ENCODE data around the gene GLB1L3. TPM values are rescaled to one million over a fixed set of nuclear protein-coding genes. Genes with fewer than 3 reads are reported as not detected.

The GLB1L3 gene, protein sequence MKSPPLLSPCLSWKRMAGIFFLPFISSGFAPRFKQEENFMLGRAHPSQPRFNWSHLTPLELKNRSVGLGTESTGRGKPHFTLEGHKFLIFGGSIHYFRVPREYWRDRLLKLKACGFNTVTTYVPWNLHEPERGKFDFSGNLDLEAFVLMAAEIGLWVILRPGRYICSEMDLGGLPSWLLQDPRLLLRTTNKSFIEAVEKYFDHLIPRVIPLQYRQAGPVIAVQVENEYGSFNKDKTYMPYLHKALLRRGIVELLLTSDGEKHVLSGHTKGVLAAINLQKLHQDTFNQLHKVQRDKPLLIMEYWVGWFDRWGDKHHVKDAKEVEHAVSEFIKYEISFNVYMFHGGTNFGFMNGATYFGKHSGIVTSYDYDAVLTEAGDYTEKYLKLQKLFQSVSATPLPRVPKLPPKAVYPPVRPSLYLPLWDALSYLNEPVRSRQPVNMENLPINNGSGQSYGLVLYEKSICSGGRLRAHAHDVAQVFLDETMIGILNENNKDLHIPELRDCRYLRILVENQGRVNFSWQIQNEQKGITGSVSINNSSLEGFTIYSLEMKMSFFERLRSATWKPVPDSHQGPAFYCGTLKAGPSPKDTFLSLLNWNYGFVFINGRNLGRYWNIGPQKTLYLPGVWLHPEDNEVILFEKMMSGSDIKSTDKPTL
- total RNA-seq (under 1 TPM in 4 of 7 donors, not detected in 3; 0.14 to 0.25 (median 0.22) TPM), polyA plus RNA-seq (under 1 TPM in 2 of 3 donors, not detected in 1; 0.13 to 0.21 TPM)
- long read RNA-seq, donor 1, result 0 reads
- long read RNA-seq, donor 2, result 0 reads

DNA sequence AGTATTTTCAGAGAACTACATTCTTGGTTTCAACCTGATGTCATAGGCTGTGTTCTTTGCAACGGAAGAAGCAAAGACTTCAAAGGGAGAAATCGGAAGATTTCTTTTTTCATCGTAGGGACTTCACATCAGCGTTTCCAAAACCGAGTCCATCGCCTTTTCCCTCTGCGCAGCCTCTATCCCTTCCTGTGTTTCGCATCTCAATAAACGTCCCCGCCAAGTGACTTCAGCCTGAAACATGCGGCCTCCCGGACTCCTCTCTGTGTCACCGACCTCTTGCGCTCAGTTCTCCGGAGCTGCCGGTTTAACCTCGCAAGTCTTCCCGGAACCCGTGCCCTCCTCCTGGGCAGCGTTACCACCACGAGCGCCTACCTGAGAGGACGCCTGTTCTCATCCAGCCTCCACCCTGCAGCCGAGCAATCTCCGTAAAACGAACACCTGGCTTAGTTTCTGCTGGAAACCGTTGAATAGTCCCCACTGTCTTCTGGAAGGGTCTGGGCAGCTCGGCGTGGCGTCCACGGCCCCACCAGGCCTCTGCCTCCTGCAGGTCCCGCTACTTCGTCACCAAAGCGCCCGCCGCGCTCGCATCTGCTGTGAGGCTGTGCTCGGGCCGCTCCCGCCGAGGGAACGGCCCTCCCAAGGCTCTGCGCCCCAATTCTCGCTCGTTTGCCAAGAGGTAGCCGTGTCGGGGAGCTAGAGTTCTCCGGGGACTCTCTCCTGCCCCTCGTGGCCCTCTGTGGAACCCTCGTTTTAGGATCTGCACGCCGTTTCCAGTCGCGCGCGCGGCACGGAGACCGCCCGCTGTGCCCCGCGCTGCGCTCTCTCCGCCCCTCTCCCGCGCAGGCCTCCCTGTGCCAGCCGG lies at the start of gene GLB1L3:
TSS of gene GLB1L3 (plus strand) at position 846 of the 862 bp plus-strand sequence. CDS start 362 bp downstream, outside the sequence.
- 2 to 3% (median 2%) methylated on average over 30 to 68 of the region's 68 CpGs for WGBS, 5 donors
- peak in 1 of 3 donors; percentile 45 for TF ChIP-seq POLR2AphosphoS5 (IDR thresholded peaks at IDR 0.05)
- TF ChIP-seq POLR2A (IDR thresholded peaks at IDR 0.05), result no peak
- peak in 6 of 11 experiments; percentile 28 to 59 (median 48) for TF ChIP-seq CTCF (IDR thresholded peaks at IDR 0.05 in 8 of 11, conservative IDR thresholded peaks at IDR 0.05 in 3 of 11)
- peak within 1 kb of the TSS; percentile 8 to 76 (median 49) for H3K4me3 ChIP-seq
- H3K9me3 ChIP-seq, result peaks cover 0 to 10% (median 2%) of the 10 kb centered on the region in 8 donors
- peaks cover 4 to 93% (median 73%) of the 10 kb centered on the region in 7 donors for H3K27me3 ChIP-seq (replicated peaks in 1 of 7)
- intact Hi-C loops (cut with DNase I; ENCODE audit: low total_unique reads), result no loop called here
- no peaks in the 10 kb centered on the region for H3K36me3 ChIP-seq
- DNase-seq, result peak; percentile 81
- H3K27ac ChIP-seq, result peak within 1 kb of the TSS in 4 of 8 donors; percentile 5 to 68 (median 48)
- H3K4me1 ChIP-seq, result peaks cover 17 to 38% (median 26%) of the 10 kb centered on the region in 6 donors

DNA sequence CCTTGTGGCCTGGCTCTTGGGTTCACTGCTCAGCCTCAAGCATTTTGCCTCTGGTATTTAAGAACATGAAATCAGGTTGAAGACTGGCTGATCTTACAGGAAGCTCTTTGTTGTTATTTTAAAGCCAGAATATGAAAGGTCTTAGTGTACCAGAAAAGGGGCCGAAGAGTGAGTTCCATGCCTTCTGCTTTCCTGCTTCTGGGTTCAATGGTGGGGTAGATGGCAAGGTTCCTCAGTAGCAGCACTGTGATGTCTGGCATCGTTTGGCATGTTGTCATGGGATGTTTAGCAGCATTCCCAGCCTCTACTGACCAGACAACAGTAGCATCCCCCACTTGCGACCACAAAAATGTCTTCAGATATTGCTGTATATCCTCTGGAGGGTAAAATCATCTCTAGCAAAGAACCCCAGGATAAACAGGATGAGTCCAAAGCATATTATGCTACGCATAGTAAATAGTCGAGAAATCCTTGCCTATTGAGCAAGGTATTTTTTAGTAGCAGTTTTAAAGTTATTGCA lies 49.3 kb upstream of the GLB1L3 start:
- no peaks in the 10 kb centered on the region for H3K36me3 ChIP-seq
- H3K4me1 ChIP-seq, result peaks cover 48 to 89% (median 80%) of the 10 kb centered on the region in 6 donors
- intact Hi-C loops (cut with DNase I; ENCODE audit: low total_unique reads), result no loop called here
- no peak for DNase-seq
- TF ChIP-seq POLR2A (IDR thresholded peaks at IDR 0.05) (no peak), POLR2AphosphoS5 (IDR thresholded peaks at IDR 0.05) (no peak), CTCF (IDR thresholded peaks at IDR 0.05 in 8 of 11, conservative IDR thresholded peaks at IDR 0.05 in 3 of 11) (no peak)
- H3K27me3 ChIP-seq (replicated peaks in 1 of 7), result peaks cover 0 to 11% (median 0%) of the 10 kb centered on the region in 7 donors
- H3K4me3 ChIP-seq, result no peak overlapping the region
- WGBS, 5 donors, result 78 to 90% (median 88%) methylated on average over 5 of the region's 5 CpGs
- H3K9me3 ChIP-seq, result no peaks in the 10 kb centered on the region
- H3K27ac ChIP-seq, result no peak overlapping the region

- H3K27me3 ChIP-seq (replicated peaks in 1 of 7), result peaks cover 0 to 11% (median 0%) of the 10 kb centered on the region in 7 donors
- no peaks in the 10 kb centered on the region for H3K36me3 ChIP-seq
- TF ChIP-seq POLR2AphosphoS5 (IDR thresholded peaks at IDR 0.05) (no peak), POLR2A (IDR thresholded peaks at IDR 0.05) (no peak), CTCF (IDR thresholded peaks at IDR 0.05 in 8 of 11, conservative IDR thresholded peaks at IDR 0.05 in 3 of 11) (no peak)
- DNase-seq, result no peak
- H3K9me3 ChIP-seq, result no peaks in the 10 kb centered on the region
- intact Hi-C loops (cut with DNase I; ENCODE audit: low total_unique reads), result no loop called here
- peaks cover 43 to 86% (median 76%) of the 10 kb centered on the region in 6 donors for H3K4me1 ChIP-seq
- H3K27ac ChIP-seq, result no peak overlapping the region
- 37 to 68% (median 54%) methylated on average over 6 of the region's 6 CpGs for WGBS, 5 donors
- H3K4me3 ChIP-seq, result no peak overlapping the region
Measured at GRCh38 chr11:134228625-134229024, 47.6 kb upstream of the GLB1L3 start.

Data from spleen (tissue), 13 donors.